Skin epidermis (tissue), 12 donors: ENCODE results near the gene ARHGAP27.
"Not testable (repeated sequence)": the region's sequence is repeated elsewhere in the genome, so short reads cannot be mapped to it uniquely, and the experiment has no call there.

Source experiments
- H3K27ac ChIP-seq, 21 experiments: fragments of 200-600 bp; sonication (generic) in 11 of 21; one replicate each; pipeline ENCODE4 v1.5.0; 2020; ENCODE audit warnings: mild to moderate bottlenecking in 3 of 21, inconsistent platforms in 2 of 21, moderate library complexity in 2 of 21
- H3K4me3 ChIP-seq, 7 experiments: fragments of 200-600 bp; sonication (generic) in 2 of 7; one replicate each; pipeline ENCODE4 v1.5.0; 2020; ENCODE audit warnings: inconsistent platforms in 2 of 7, mild to moderate bottlenecking in 2 of 7, moderate library complexity in 1 of 7

Gene ARHGAP27

DNA sequence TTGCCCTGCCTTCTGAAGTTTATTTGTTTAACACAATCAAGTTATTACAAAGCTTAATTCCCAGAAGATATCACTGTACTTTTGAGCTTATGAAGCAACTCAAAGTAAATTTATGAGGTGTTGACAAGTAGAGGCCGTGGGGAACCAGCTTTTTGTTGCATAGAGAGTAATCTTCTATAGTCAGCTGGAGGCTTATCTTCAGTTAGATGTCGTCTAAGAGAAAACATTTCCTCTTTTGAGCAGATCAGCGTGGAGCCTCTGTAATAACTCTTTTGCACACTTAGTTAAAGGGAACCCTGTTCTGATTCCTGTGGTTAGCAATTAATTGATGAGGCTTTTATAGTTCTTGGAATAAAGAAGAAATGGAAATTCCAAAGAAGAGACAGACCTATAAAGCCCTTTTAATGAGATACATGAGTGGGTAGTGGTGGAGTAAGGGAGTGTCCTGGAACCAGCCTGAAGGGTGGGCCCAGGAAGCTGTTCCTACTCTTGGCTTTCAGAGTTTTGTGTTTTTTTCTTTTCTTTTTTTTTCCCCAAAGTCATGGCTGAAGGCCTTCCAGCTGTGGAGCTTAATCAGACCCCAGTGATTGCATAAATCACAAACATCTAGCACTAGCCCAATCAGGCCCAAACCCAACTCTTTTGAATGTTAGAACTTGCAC, 87.0 kb downstream of the ARHGAP27 start:
- peak overlapping the region in 17 of 21 experiments; percentile 2 to 84 (median 54) for H3K27ac ChIP-seq

DNA sequence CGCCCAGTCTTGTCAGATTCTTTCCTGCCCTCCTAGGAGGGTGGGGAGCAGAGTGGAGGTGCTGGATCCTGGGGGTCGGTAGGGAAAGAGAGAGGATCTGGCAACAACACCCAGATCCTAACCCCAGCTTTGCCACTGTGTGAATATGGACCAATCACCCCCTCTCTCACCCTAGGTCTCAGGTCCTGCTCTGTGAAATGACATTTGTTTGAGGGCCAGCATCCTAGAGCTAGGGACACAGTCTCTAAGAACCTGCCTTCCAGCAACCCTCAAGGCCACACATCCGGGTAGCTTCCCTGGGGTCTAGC, 87.5 kb downstream of the ARHGAP27 start:
- Histone ChIP-seq H3K27ac (peak overlapping the region in 15 of 21 experiments; percentile 2 to 84 (median 59)), H3K4me3 (no peak overlapping the region)

More for the DNA sequence above, 87.0 kb downstream of the ARHGAP27 start:
- H3K4me3 ChIP-seq: no peak overlapping the region

DNA sequence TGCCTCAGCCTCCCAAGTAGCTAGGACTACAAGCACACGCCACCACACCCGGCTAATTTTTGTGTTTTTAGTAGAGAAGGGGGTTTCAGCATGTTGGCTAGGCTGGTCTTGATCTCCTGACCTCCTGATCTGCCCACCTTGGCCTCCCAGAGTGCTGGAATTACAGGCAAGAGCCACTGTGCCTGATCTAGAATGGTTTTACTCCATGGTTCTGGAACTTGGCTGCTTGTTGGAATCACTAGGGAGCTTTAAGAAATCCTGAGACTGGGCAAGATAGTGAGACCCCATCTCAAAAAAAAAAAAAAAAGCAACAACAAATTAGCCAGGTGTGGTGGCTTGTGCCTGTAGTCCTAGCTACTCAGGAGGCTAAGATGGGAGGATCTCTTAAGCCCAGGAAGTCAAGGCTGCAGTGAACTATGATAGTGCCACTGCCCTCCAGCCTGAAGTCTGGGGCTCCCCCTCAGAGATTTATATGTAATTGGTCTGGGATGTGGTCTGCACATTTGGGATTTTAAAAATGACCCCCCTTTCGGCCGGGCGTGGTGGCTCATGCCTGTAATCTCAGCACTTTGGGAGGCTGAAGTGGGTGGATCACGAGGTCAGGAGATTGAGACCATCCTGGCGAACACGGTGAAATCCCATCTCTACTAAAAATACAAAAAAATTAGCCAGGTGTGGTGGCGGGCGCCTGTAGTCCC, 88.6 kb downstream of the ARHGAP27 start:
- H3K4me3 ChIP-seq, H3K27ac ChIP-seq: not testable (repeated sequence)
